A673 (cell line): ENCODE data around the gene PPARA. TPM values are rescaled to one million over a fixed set of nuclear protein-coding genes. Genes with fewer than 3 reads are reported as not detected.
A peak's percentile ranks its signal among the peaks of the same experiment; 100 is the strongest.

Source experiments
- BruUV-seq: library from RNA; stranded (reverse); fragments of 400-500 nt; replicated peaks from 2 replicates; lab custom pipeline; 2021; lab: Mats Ljungman, UMichigan
- CTCF ChIA-PET: fragments of 300-600 bp; sonication (Branson Sonifier 250); formaldehyde crosslinking; loops from one replicate; lab custom pipeline; 2022; ENCODE audit warnings: antibody characterized with exemption; lab: Charles Lee
- POLR2A ChIA-PET: fragments of 300-600 bp; sonication (Branson Sonifier 250); formaldehyde crosslinking; loops from one replicate; lab custom pipeline; 2022; ENCODE audit warnings: antibody characterized with exemption; ENCODE audit not compliant: low non-redundant PET; lab: Charles Lee
- DNase-seq: peaks from one replicate; pipeline ENCODE4 v3.0.0-alpha.2; 2015; ENCODE audit warnings: low spot score
- H3K27ac ChIP-seq: fragments of 200-600 bp; sonication (generic); 2 replicates; pipeline ENCODE4 v1.5.1; 2016; ENCODE audit warnings: mixed run types, low read depth, mild to moderate bottlenecking, mixed read lengths, antibody characterized with exemption, low read length; ENCODE audit not compliant: poor library complexity, severe bottlenecking
- H3K27me3 ChIP-seq: fragments of 200-600 bp; sonication (generic); replicated peaks from 2 replicates; pipeline ENCODE4 v1.6.1; 2017; ENCODE audit warnings: mixed run types, low read depth, mild to moderate bottlenecking, mixed read lengths, antibody characterized with exemption, low read length; ENCODE audit not compliant: insufficient read depth, poor library complexity
- H3K36me3 ChIP-seq: fragments of 200-600 bp; sonication (generic); 2 replicates; pipeline ENCODE4 v1.6.1; 2016; ENCODE audit warnings: mixed run types, mild to moderate bottlenecking, mixed read lengths, antibody characterized with exemption, low read length; ENCODE audit not compliant: insufficient read depth, poor library complexity, severe bottlenecking
- H3K4me1 ChIP-seq: fragments of 200-600 bp; sonication (generic); 2 replicates; pipeline ENCODE4 v1.6.1; 2017; ENCODE audit warnings: mixed run types, mild to moderate bottlenecking, mixed read lengths, antibody characterized with exemption, low read length; ENCODE audit not compliant: insufficient read depth, poor library complexity, severe bottlenecking
- H3K4me3 ChIP-seq: fragments of 200-600 bp; sonication (generic); 2 replicates; pipeline ENCODE4 v1.5.1; 2016; ENCODE audit warnings: low read depth, mixed run types, mild to moderate bottlenecking, mixed read lengths, low read length; ENCODE audit not compliant: poor library complexity, severe bottlenecking
- H3K9me3 ChIP-seq: fragments of 200-600 bp; sonication (generic); 2 replicates; pipeline ENCODE4 v1.6.1; 2016; ENCODE audit warnings: mixed run types, low read depth, mild to moderate bottlenecking, mixed read lengths, antibody characterized with exemption, low read length; ENCODE audit not compliant: poor library complexity, severe bottlenecking
- CTCF ChIP-seq: fragments of 300-800, 200-600 bp; sonication (generic); conservative IDR thresholded peaks from 2 replicates; pipeline ENCODE4 v1.5.1; 2017; ENCODE audit warnings: low read depth, mild to moderate bottlenecking, antibody characterized with exemption, low read length, moderate library complexity, mixed read lengths
- EZH2 ChIP-seq: fragments of 200-600 bp; sonication (generic); IDR thresholded peaks from 2 replicates; pipeline ENCODE4 v1.6.1; 2017; ENCODE audit warnings: borderline replicate concordance, low read depth, mild to moderate bottlenecking, mixed read lengths, antibody characterized with exemption, low read length; ENCODE audit not compliant: poor library complexity, severe bottlenecking
- intact Hi-C: fragments of 100-400 bp; cut with micrococcal nuclease; formaldehyde crosslinking; loops from one replicate; pipeline ENCODE4 v1.10.0; 2022; ENCODE audit not compliant: unreplicated experiment
- total RNA-seq: library from RNA; stranded (reverse); gene quantifications from 2 replicates; pipeline ENCODE4 v1.2.3, GENCODE V29; 2021

The PPARA gene
- total RNA-seq, 1 experiment from 2014 or later: 2.0 TPM

GRCh38 chr22:46169628-46170027 lies 19.3 kb downstream of the PPARA start:
- ChIA-PET POLR2A (no interaction called here), CTCF (no interaction called here)
- DNase-seq: no peak
- peaks cover 33% of the 10 kb centered on the region for H3K4me1 ChIP-seq
- no peaks in the 10 kb centered on the region for H3K36me3 ChIP-seq
- H3K9me3 ChIP-seq: no peaks in the 10 kb centered on the region
- no peak overlapping the region for H3K4me3 ChIP-seq
- intact Hi-C loops: no loop called here
- no TSS peak for BruUV-seq
- TF ChIP-seq CTCF: no peak
- TF ChIP-seq EZH2: no peak
- no peaks in the 10 kb centered on the region for H3K27me3 ChIP-seq
- H3K27ac ChIP-seq: no peak overlapping the region

- Histone ChIP-seq H3K9me3 (no peaks in the 10 kb centered on the region), H3K4me3 (peak overlapping the region; percentile 13), H3K27me3 (no peaks in the 10 kb centered on the region), H3K36me3 (no peaks in the 10 kb centered on the region), H3K27ac (peak overlapping the region; percentile 70), H3K4me1 (peaks cover 33% of the 10 kb centered on the region)
- TF ChIP-seq EZH2: no peak
- no peak for TF ChIP-seq CTCF
- CTCF ChIA-PET: interaction anchor here (0.6 kb wide), 1 partner anchor 193 kb away, joined by 10 read pairs; no protein-coding TSS in a partner anchor
- BruUV-seq: no TSS peak
- intact Hi-C loops: no loop called here
- DNase-seq: peak; percentile 71
- POLR2A ChIA-PET: interaction anchor here (0.7 kb wide), 2 partner anchors 10 to 17 kb away, joined by 6 to 9 read pairs; no protein-coding TSS in a partner anchor
Measured at GRCh38 chr22:46171940-46172339, 21.6 kb downstream of the PPARA start.

- peak; percentile 81 for DNase-seq
- TF ChIP-seq CTCF (no peak), EZH2 (no peak)
- POLR2A ChIA-PET: interaction anchor here (0.7 kb wide), 1 partner anchor 16 kb away, joined by 9 read pairs; no protein-coding TSS in a partner anchor
- CTCF ChIA-PET: no interaction called here
- Histone ChIP-seq H3K36me3 (no peaks in the 10 kb centered on the region), H3K27ac (peak overlapping the region; percentile 70), H3K4me1 (peaks cover 33% of the 10 kb centered on the region), H3K27me3 (no peaks in the 10 kb centered on the region), H3K4me3 (peak overlapping the region; percentile 13), H3K9me3 (no peaks in the 10 kb centered on the region)
- intact Hi-C loops: no loop called here
- BruUV-seq: no TSS peak
Measured at GRCh38 chr22:46172522-46173110, 22.3 kb downstream of the PPARA start.
